K562 (cell line): Measurements from ENCODE around the gene MBL2. TPM values are rescaled to one million over a fixed set of nuclear protein-coding genes. Genes with fewer than 3 reads are reported as not detected.
A peak's percentile ranks its signal among the peaks of the same experiment; 100 is the strongest.

Experiments used
- ATAC-seq: fragments of 200-7000 bp; cut with Tn5 transposase; 3 replicates; pipeline ENCODE4 v1.9.1; 2020; ENCODE audit warnings: moderate library complexity
- BruUV-seq: library from RNA; stranded (reverse); fragments of 400-500 nt; replicated peaks from 2 replicates; lab custom pipeline; 2021; lab: Mats Ljungman, UMichigan
- CTCF ChIA-PET: fragments of 300-600 bp; formaldehyde crosslinking; extraction: SDS; loops from one replicate; lab custom pipeline; 2021; ENCODE audit warnings: low intra/inter-chr PET ratio; lab: Yijun Ruan, JAX
- POLR2A ChIA-PET: fragments of 300-600, 350-650 bp; sonication (Branson Sonifier 250); formaldehyde crosslinking; extraction: SDS; loops from one replicate; lab custom pipeline; 2021; ENCODE audit warnings: antibody characterized with exemption, inconsistent platforms; lab: Yijun Ruan, JAX
- DNase-seq, 4 experiments: peaks; one replicate each; pipeline versions ENCODE4 v3.0.0 to v3.0.0-alpha.2; 2011 to 2018; ENCODE audit warnings: low spot score in 3 of 4, mixed read lengths in 3 of 4; ENCODE audit errors: extremely low read depth in 1 of 4
- FAIRE-seq: peaks from 2 replicates; lab custom pipeline; 2011; peaks lifted over from hg19 to GRCh38; lab: Jason Lieb, UNC
- H2AFZ ChIP-seq: 2 replicates; pipeline ENCODE4 v1.6.0; 2011; ENCODE audit warnings: low read depth, low read length, control low read depth, inconsistent platforms
- H3K27ac ChIP-seq: fragments of 200-600 bp; 3 replicates; pipeline ENCODE4 v1.8.0; 2011; ENCODE audit warnings: low read depth, mild to moderate bottlenecking, control low read depth, inconsistent platforms, low read length, moderate library complexity, mixed read lengths; ENCODE audit errors: extremely low read depth
- H3K27me3 ChIP-seq, 2 experiments: fragments of 300-600 bp in 1 of 2; 2 replicates in 1 of 2; 3 replicates in 1 of 2; pipeline versions ENCODE4 v1.6.0 to v1.8.0; 2011; ENCODE audit warnings: inconsistent platforms in 2 of 2, low read length in 2 of 2, mild to moderate bottlenecking in 1 of 2, mixed read lengths in 1 of 2, moderate library complexity in 1 of 2; ENCODE audit not compliant: control insufficient read depth in 2 of 2, insufficient read depth in 2 of 2
- H3K36me3 ChIP-seq: fragments of 300-600 bp; 3 replicates; pipeline ENCODE4 v1.8.0; 2011; ENCODE audit warnings: mild to moderate bottlenecking, low read length, inconsistent platforms; ENCODE audit not compliant: control insufficient read depth, insufficient read depth
- H3K4me1 ChIP-seq, 2 experiments: fragments of 200-600 bp in 1 of 2; replicated peaks in 1 of 2; 2 replicates in 1 of 2; 3 replicates in 1 of 2; pipeline versions ENCODE4 v1.5.1 to v1.8.0; 2011; ENCODE audit warnings: inconsistent platforms in 2 of 2, low read length in 2 of 2, mild to moderate bottlenecking in 1 of 2, mixed read lengths in 1 of 2, moderate library complexity in 1 of 2; ENCODE audit not compliant: control insufficient read depth in 2 of 2, insufficient read depth in 2 of 2
- H3K4me2 ChIP-seq: 2 replicates; pipeline ENCODE4 v1.6.1; 2011; ENCODE audit warnings: low read length, control low read depth, inconsistent platforms, mixed read lengths; ENCODE audit not compliant: insufficient read depth
- H3K4me3 ChIP-seq: fragments of 200-600 bp; sonication (generic), shearing (Covaris generic); 2 replicates; pipeline ENCODE4 v1.5.1; 2016; ENCODE audit warnings: control low read depth, inconsistent platforms
- H3K79me2 ChIP-seq: fragments of 200-600 bp; 3 replicates; pipeline ENCODE4 v1.8.0; 2011; ENCODE audit warnings: low read length, inconsistent platforms; ENCODE audit not compliant: control insufficient read depth, insufficient read depth
- H3K9ac ChIP-seq, 2 experiments: 2 replicates each; pipeline versions ENCODE4 v1.6.0 to v1.6.1; 2011; ENCODE audit warnings: low read depth in 2 of 2, low read length in 2 of 2, control low read depth in 1 of 2, inconsistent platforms in 1 of 2, mild to moderate bottlenecking in 1 of 2, mixed read lengths in 1 of 2; ENCODE audit not compliant: insufficient read depth in 1 of 2
- H3K9me1 ChIP-seq: one replicate; pipeline ENCODE4 v1.6.0; 2011; ENCODE audit warnings: inconsistent platforms, mild to moderate bottlenecking, low read length, moderate library complexity; ENCODE audit not compliant: control insufficient read depth, insufficient read depth
- H3K9me3 ChIP-seq: replicated peaks from 2 replicates; pipeline ENCODE4 v1.5.1; 2011; ENCODE audit warnings: low read depth, low read length, inconsistent platforms; ENCODE audit not compliant: control insufficient read depth, insufficient read depth
- H4K20me1 ChIP-seq: replicated peaks from 2 replicates; pipeline ENCODE4 v1.6.1; 2011; ENCODE audit warnings: low read length, inconsistent platforms, mixed read lengths; ENCODE audit not compliant: control insufficient read depth, insufficient read depth
- GATAD2B ChIP-seq: fragments of 450-650 bp; IDR thresholded peaks from 2 replicates; pipeline ENCODE4 v1.6.1; 2017; ENCODE audit warnings: mild to moderate bottlenecking, borderline replicate concordance
- JUN ChIP-seq, 2 experiments: sonication (generic) in 1 of 2; formaldehyde crosslinking in 1 of 2; IDR thresholded peaks; 2 replicates each; pipeline versions ENCODE4 v1.6.1 to v1.8.0; 2012 to 2022; ENCODE audit warnings: borderline replicate concordance in 2 of 2, mild to moderate bottlenecking in 2 of 2, improper control_type of control experiment in 1 of 2, low read depth in 1 of 2, low read length in 1 of 2, missing genetic modification reagents in 1 of 2
- POLR2AphosphoS5 ChIP-seq: IDR thresholded peaks from 2 replicates; pipeline ENCODE4 v1.6.1; 2011; ENCODE audit warnings: mild to moderate bottlenecking, low read depth, low read length, moderate library complexity; ENCODE audit not compliant: control insufficient read depth, insufficient read depth
- POLR3G ChIP-seq: IDR thresholded peaks from 2 replicates; pipeline ENCODE4 v1.6.1; 2011; ENCODE audit not compliant: insufficient read length, insufficient replicate concordance; ENCODE audit errors: extremely low read depth
- REST ChIP-seq, 2 experiments: fragments of 450-650 bp; formaldehyde crosslinking in 1 of 2; IDR thresholded peaks; 2 replicates each; pipeline versions ENCODE4 v1.4.0 to v1.6.1; 2014 to 2020; ENCODE audit warnings: mild to moderate bottlenecking in 2 of 2, borderline replicate concordance in 1 of 2, low read depth in 1 of 2
- WGBS: fragments of 100-300 bp; shearing (Covaris generic); methylation state at CpG from one replicate; pipeline ENCODE4 v1.1.6; 2016; ENCODE audit warnings: low coverage, mixed read lengths; ENCODE audit not compliant: insufficient coverage; ENCODE audit errors: missing lambda C conversion rate; 5-methylcytosine and 5-hydroxymethylcytosine counted together
- in situ Hi-C: fragments of 300-500 bp; cut with MboI; formaldehyde crosslinking; loops from 4 replicates; pipeline ENCODE4 v1.15.0; 2018; ENCODE audit warnings: inconsistent platforms, mixed read lengths
- intact Hi-C: fragments of 100-400 bp; cut with micrococcal nuclease; formaldehyde crosslinking; loops from 2 replicates; pipeline ENCODE4 v1.14.2; 2022
- polyA plus RNA-seq, 8 experiments: library from polyadenylated mRNA; depleted of rRNA in 4 of 8; stranded (reverse) in 5 of 8; unstranded in 3 of 8; fragments of >200 nt; fragmentation: Nextera tagmentation in 2 of 8; fragmentation: Illumina TruSeq in 1 of 8; extraction: Ambion mirVana in 2 of 8; extraction: Trizol in 1 of 8; gene quantifications; 2 replicates each; pipeline versions ENCODE4 v1.2.1 to v1.2.3, GENCODE V29; 2011 to 2014; ENCODE audit warnings: inconsistent platforms in 1 of 8, missing spikeins in 1 of 8
- total RNA-seq, 7 experiments: library from RNA; depleted of rRNA in 6 of 7; stranded (reverse); fragments of >200 nt in 6 of 7; fragmentation: Illumina TruSeq in 2 of 7; extraction: Trizol in 2 of 7; gene quantifications; 2 replicates each; pipeline versions ENCODE4 v1.2.1 to v1.2.3, GENCODE V29; 2011 to 2021; ENCODE audit warnings: low replicate concordance in 1 of 7
- TF ChIP-seq, protein P1 (sequence below): fragments of 450-650 bp; IDR thresholded peaks from 2 replicates; pipeline ENCODE4 v1.7.0; 2016; ENCODE audit warnings: borderline replicate concordance

The MBL2 gene
- total and polyA plus RNA-seq, 9 of the 15 experiments (the other 6 are each of a cell fraction or from before 2014, with no cell fraction given): not detected

- TF ChIP-seq, protein P1, sequence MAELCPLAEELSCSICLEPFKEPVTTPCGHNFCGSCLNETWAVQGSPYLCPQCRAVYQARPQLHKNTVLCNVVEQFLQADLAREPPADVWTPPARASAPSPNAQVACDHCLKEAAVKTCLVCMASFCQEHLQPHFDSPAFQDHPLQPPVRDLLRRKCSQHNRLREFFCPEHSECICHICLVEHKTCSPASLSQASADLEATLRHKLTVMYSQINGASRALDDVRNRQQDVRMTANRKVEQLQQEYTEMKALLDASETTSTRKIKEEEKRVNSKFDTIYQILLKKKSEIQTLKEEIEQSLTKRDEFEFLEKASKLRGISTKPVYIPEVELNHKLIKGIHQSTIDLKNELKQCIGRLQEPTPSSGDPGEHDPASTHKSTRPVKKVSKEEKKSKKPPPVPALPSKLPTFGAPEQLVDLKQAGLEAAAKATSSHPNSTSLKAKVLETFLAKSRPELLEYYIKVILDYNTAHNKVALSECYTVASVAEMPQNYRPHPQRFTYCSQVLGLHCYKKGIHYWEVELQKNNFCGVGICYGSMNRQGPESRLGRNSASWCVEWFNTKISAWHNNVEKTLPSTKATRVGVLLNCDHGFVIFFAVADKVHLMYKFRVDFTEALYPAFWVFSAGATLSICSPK: no peak
- TF ChIP-seq JUN (IDR thresholded peaks at IDR 0.05; ENCODE audit: borderline replicate concordance, low read depth, low read length) (no peak), JUN (CRISPR knock-in tag; IDR thresholded peaks at IDR 0.05; ENCODE audit: borderline replicate concordance) (no peak), GATAD2B (no peak), POLR2AphosphoS5 (no peak)
Observed at GRCh38 chr10:52780391-52781155, 8.0 kb upstream of the MBL2 start (continued).

GRCh38 chr10:52779541-52780390, 7.2 kb upstream of the MBL2 start:
- FAIRE-seq (peak; percentile 52), ATAC-seq (peak; percentile 91), DNase-seq (peak; percentile 62 to 77 (median 69))
- H3K4me1 ChIP-seq: no peaks in the 10 kb centered on the region
- BruUV-seq: no TSS peak
- intact Hi-C loops: loop anchor here (2.0 to 10.0 kb wide), 4 partner anchors 37 to 1775 kb away; no protein-coding TSS in a partner anchor
- ChIA-PET POLR2A (no interaction called here), CTCF (interaction anchor here (0.7 to 1.5 kb wide), 2 partner anchors 1777 to 1778 kb away, joined by 3 read pairs; no protein-coding TSS in a partner anchor)
- in situ Hi-C loops: no loop called here
- H3K27ac ChIP-seq: no peak overlapping the region
- no peak overlapping the region for H3K4me2 ChIP-seq
- H3K27me3 ChIP-seq: no peaks in the 10 kb centered on the region
- H3K9me3 ChIP-seq: no peaks in the 10 kb centered on the region
- H2AFZ ChIP-seq: no peak overlapping the region
- H3K9ac ChIP-seq: no peak overlapping the region
- H3K79me2 ChIP-seq: no peaks in the 10 kb centered on the region
- H4K20me1 ChIP-seq: no peaks in the 10 kb centered on the region
- H3K9me1 ChIP-seq: no peaks in the 10 kb centered on the region
- no peak overlapping the region for H3K4me3 ChIP-seq
- 3% methylated on average over 12 of the region's 13 CpGs for WGBS
- no peaks in the 10 kb centered on the region for H3K36me3 ChIP-seq
- no peak for TF ChIP-seq POLR3G
- peak; percentile 48; the same call in 1 of the 2 replicates for TF ChIP-seq REST (IDR thresholded peaks at IDR 0.05; ENCODE audit: borderline replicate concordance)
- no peak for TF ChIP-seq REST (CRISPR knock-in tag; IDR thresholded peaks at IDR 0.05; ENCODE audit: low read depth)
